GM13976 (cell line): Measurements from ENCODE around the gene SQSTM1.
"Not testable (repeated sequence)": the region's sequence is repeated elsewhere in the genome, so short reads cannot be mapped to it uniquely, and the experiment has no call there.

ENCODE experiments used
- DNase-seq: peaks from one replicate; pipeline ENCODE4 v3.0.0; 2012; ENCODE audit warnings: low spot score
- in situ Hi-C: fragments of 300-500 bp; cut with MboI; formaldehyde crosslinking; loops from one replicate; pipeline ENCODE4 v1.12.0; 2022; ENCODE audit warnings: low sequenced_read_pairs, mixed read lengths, inconsistent platforms; ENCODE audit not compliant: unreplicated experiment
- TF ChIP-seq, protein P1 (sequence below): IDR thresholded peaks from 2 replicates; pipeline ENCODE4 v1.5.1; 2012; ENCODE audit warnings: borderline replicate concordance, mild to moderate bottlenecking; ENCODE audit not compliant: insufficient read depth; ENCODE audit errors: extremely low read depth, missing control alignments, control extremely low read depth

SQSTM1 gene

DNA sequence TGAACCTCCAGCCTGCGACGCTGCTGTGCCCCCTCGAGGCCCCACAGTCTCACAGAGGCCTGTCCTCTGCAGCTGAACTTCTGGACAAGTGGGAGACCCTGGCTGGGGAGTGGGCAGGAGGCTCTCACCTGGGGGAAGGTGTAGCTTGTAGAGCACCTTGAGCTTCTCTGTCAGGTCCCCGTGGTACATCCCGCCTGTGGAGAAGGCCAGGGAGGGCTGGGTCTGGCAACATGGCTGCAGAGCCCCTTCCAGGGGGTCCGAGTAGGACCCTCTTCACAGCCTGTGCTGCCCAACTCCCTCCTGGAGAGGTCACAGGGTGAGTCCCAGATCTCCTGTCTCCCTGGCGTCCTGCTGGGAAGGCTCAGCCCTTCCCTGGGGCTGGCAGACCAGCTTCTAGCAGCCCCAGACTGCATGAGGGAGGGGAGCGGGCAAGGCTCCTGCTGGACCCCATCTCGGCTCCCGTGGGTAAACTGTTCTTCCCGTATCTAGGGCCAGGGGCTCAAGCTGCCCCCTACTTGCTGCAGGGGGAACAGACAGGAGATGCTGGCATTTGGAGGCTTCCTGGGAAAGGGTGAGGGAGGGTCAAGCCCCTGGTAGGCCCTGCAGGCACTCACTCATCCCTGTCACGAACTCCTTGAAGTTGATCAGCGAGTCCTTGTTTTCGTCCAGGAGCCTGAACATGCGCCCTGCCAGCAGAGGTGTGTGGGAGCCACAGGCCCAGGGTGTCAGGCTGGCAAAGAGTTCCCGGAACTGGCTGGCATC, 49.1 kb downstream of the SQSTM1 start:
- no peak for DNase-seq
- TF ChIP-seq, protein P1, sequence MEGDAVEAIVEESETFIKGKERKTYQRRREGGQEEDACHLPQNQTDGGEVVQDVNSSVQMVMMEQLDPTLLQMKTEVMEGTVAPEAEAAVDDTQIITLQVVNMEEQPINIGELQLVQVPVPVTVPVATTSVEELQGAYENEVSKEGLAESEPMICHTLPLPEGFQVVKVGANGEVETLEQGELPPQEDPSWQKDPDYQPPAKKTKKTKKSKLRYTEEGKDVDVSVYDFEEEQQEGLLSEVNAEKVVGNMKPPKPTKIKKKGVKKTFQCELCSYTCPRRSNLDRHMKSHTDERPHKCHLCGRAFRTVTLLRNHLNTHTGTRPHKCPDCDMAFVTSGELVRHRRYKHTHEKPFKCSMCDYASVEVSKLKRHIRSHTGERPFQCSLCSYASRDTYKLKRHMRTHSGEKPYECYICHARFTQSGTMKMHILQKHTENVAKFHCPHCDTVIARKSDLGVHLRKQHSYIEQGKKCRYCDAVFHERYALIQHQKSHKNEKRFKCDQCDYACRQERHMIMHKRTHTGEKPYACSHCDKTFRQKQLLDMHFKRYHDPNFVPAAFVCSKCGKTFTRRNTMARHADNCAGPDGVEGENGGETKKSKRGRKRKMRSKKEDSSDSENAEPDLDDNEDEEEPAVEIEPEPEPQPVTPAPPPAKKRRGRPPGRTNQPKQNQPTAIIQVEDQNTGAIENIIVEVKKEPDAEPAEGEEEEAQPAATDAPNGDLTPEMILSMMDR = no peak
- in situ Hi-C loops = no loop called here

DNA sequence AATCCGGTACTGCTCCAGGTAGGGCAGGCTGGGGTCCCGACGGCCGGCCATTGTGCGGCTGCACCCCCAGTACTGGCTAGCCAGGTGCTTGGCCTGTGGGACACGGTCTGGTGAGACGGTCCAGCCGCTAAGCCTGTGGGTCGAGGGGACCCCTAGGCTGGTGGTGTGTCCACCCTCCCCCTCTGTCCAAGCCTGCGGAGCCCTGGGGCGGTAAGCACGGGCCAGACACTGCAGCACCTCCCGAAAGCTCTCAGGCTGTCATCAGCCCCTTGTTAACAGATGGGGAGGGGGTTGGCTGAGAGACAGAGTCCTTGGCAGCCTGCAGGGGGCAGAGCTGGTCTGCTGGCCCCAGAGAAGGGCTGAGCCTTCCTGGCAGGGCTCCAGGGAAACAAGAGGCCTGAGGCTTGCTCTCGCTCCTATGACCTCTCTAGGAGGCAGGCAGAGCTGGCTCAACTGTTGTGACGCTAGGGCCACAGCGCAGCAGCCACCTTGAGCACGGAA, 49.7 kb downstream of the SQSTM1 start:
- TF ChIP-seq, protein P1 = no peak
- DNase-seq = no peak
- in situ Hi-C loops = no loop called here

DNA sequence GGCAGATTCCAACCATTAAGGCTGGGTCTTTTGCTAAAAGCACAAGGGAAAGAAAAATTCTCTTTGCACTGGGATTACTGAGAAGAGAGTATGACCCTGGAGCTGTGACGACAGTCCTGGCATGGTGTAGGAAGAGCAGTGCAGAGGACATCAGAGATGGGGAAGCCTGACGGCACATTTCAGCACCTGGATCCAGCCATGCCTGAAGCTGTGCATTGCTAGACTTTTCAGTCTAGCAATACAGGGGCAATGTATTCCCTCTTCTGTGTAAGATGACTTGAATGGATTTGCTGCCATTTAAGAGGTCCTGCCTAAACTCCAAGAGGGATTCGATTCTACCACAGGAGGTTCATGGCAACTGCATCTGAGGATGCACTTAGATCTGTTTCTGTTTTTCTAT, 50.2 kb downstream of the SQSTM1 start:
- no peak for DNase-seq
- in situ Hi-C loops = no loop called here
- TF ChIP-seq, protein P1 = no peak

DNA sequence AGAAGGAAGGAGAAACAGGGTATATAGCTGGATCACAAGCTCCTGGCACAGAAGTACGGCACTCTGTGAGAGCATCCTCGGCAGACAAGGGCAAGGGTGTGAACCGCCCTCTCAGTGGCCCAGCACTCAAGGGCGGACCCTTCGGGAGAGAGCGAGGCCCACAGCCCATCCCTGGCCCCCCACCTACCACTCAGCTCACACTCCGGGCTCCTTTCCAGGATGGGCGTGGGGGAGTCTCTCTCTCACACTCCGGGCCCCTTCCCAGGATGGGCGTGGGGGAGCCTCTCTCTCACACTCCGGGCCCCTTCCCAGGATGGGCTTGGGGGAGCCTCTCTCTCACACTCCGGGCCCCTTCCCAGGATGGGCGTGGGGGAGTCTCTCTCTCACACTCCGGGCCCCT, 50.8 kb downstream of the SQSTM1 start:
- in situ Hi-C loops, DNase-seq: not testable (repeated sequence)

DNA sequence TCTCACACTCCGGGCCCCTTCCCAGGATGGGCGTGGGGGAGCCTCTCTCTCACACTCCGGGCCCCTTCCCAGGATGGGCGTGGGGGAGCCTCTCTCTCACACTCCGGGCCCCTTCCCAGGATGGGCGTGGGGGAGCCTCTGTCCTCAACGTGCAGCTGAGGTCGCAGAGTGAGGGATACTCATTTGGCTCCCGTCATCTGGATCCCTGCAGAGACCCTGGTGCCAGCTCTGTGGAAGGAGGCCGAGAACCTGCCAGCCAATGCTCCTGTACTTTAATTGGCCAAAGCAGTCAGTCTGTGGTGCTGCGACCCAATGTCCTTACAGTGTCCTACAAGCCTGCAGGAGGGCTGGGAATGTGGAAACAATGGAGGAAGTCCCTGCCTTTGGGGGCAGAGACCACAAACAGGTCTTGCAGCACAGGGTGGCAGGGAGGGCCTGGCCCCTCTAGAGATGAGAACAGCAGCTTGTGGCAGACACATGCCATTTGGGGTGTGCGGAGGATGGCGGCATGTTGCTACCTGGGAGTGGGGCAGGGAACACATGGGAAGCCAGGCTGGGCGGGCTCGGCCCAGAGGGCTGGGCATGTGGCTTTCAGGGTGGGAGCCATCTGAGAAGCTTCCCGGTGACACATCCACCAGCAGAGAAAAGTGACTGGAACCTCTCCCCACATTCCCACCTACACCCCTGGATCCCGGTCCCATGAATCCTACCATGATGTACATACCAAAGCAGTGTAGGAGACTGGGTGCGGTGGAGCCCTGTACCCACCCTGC, 51.5 kb downstream of the SQSTM1 start:
- TF ChIP-seq, protein P1 = no peak
- in situ Hi-C loops = no loop called here
- no peak for DNase-seq

DNA sequence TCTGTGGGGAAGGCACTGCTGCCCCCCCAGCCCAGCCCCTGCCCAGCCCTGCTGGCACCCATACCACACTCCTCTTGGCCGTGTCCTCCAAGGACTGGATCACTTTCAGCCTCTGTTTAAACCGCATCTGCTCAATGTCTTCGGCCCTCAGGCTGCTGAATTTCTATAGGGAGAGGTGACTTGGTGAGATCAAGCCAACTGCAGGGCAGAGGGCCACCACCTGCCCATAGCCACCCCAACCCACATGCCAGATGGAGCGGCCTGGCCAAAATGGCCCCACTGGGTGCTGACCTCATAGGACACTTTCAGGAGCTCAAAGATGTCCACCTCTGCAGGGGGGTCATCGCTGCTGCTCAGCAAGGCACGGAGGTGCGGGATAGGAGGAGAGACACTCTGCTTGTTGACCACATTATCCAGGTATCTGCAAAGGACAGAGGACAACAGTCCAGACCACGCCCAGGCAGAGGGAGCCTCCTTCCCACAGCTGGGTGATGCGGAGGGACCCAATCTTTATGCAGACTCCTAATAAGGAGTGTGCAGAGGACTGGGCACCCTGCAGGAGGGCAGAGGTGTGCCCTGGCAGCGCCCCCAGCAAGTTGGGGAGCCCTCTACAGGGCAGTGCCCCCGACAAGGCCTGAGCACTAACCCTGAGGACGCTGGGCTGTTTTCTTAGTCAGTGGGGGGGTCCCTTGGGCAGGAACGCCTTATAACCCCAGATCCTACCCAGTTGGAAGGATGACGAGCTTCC, 52.3 kb downstream of the SQSTM1 start:
- in situ Hi-C loops = no loop called here
- no peak for DNase-seq
- TF ChIP-seq, protein P1 = no peak
